SK-N-MC (cell line): ENCODE results near the gene KIF1A.

ENCODE experiments used
- DNase-seq: peaks from one replicate; pipeline ENCODE4 v3.0.0-alpha.2; 2011; ENCODE audit warnings: low read depth, low spot score
- H3K27ac ChIP-seq: fragments of 200-600 bp; sonication (generic); 2 replicates; pipeline ENCODE4 v1.5.1; 2016; ENCODE audit warnings: mixed run types
- H3K36me3 ChIP-seq: fragments of 200-600 bp; sonication (generic); 2 replicates; pipeline ENCODE4 v1.6.1; 2017; ENCODE audit warnings: antibody characterized with exemption, low read length, mixed read lengths; ENCODE audit not compliant: insufficient read depth
- H3K4me3 ChIP-seq: fragments of 200-600 bp; sonication (generic); 2 replicates; pipeline ENCODE4 v1.5.1; 2016
- H3K9ac ChIP-seq: fragments of 200-600 bp; sonication (generic); 2 replicates; pipeline ENCODE4 v1.8.0; 2017; ENCODE audit warnings: mixed run types, mixed read lengths; ENCODE audit not compliant: insufficient read length
- H3K9me3 ChIP-seq: fragments of 200-600 bp; sonication (generic); 2 replicates; pipeline ENCODE4 v1.6.1; 2017; ENCODE audit warnings: low read depth, mild to moderate bottlenecking, antibody characterized with exemption, low read length, moderate library complexity, mixed read lengths
- EZH2 ChIP-seq: fragments of 200-600 bp; sonication (generic); IDR thresholded peaks from one replicate; pipeline ENCODE4 v1.6.1; 2017; ENCODE audit warnings: antibody characterized with exemption
- FOXP2 ChIP-seq: optimal IDR thresholded peaks from 2 replicates; pipeline ENCODE3; 2011; ENCODE audit warnings: mild to moderate bottlenecking, moderate library complexity; ENCODE audit not compliant: insufficient read depth; ENCODE audit errors: extremely low read length, control extremely low read depth
- POLR2AphosphoS5 ChIP-seq: IDR thresholded peaks from 2 replicates; pipeline ENCODE4 v1.6.1; 2012; ENCODE audit warnings: mild to moderate bottlenecking, low read depth, low read length, borderline replicate concordance

The KIF1A gene

DNA sequence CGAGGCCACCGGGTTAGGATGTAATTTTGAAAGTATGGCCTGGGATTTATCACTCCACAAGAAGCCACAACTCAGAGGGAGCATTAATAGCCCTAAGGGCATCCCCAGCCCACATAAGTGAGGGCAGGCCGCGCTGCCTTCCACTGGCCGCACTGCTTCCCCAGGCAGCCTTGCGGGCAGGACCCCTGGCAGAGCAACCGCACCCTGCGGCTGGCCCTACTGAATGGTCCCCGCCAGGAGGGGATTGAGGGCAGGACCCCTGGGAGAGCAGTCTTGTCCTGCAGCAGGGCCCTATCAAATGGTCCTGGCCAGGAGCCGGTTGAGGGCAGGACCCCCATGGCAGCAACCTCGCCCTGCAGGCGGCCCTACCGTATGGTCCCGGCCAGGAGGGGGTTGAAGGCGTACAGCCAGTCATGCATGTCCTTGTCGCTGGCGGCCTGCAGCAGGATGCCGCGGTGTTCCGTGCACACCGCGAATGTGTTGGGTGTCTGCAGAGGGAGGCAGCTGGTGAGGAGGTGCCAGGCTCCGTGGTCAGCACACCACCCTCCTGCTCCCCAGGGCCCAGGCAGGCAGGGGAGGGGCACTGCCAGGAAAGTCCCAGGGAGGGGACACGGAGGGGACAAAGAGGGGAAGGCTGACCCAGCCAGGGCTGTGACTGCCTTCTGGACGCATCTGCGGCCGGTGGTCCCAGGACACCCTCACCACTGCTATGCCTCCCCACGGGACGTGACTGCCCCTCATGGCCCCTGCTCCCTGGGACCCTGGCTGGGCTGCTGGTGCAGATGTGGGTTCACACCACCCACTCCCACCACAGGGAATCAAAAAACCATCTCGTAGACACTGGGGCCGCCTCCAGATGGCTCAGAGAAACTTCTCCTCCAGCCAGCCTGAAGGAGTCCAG, 102.1 kb downstream of the KIF1A start:
- DNase-seq = no peak
- Histone ChIP-seq H3K4me3 (no peak overlapping the region), H3K27ac (no peak overlapping the region), H3K36me3 (no peaks in the 10 kb centered on the region), H3K9ac (no peak overlapping the region), H3K9me3 (no peaks in the 10 kb centered on the region)
- TF ChIP-seq FOXP2 (no peak), POLR2AphosphoS5 (no peak), EZH2 (no peak)

GRCh38 chr2:240717181-240717641, 102.8 kb downstream of the KIF1A start:
- Histone ChIP-seq H3K36me3 (no peaks in the 10 kb centered on the region), H3K4me3 (no peak overlapping the region), H3K9me3 (no peaks in the 10 kb centered on the region), H3K27ac (no peak overlapping the region), H3K9ac (no peak overlapping the region)
- DNase-seq = no peak
- no peak for TF ChIP-seq FOXP2
- TF ChIP-seq EZH2 = no peak
- TF ChIP-seq POLR2AphosphoS5 = no peak

DNA sequence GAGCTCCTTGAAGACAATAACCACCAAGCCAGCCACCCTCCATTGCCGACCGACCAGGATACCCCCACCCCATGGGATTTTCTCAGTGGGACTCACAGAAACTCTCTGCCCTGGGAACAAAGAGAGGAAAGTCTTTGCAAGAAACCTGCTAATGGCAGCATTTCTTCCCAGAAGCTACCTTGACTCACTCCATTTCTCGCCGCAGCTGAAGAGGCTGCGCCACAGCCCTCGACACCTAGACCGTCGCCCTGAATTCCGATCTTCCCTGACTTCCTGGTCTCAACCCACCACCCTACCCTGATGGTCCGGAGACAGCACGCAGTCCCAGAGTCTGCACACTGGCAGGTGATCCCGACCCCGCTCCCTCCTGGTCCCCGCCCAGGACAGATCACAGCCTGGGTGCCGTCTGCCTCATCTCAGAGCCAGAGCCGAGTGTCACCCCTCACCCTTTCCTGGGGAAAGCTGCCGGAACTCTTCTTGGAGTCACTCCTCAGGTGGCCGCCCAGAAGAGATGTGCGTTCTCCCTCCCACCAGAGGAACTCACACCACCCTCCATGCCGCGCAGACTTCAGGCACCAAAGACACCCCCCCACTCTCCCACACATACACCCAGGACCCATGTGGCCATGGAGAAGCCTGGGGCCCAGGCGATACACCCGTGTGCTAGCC, 103.8 kb downstream of the KIF1A start:
- no peak for DNase-seq
- Histone ChIP-seq H3K9ac (no peak overlapping the region), H3K27ac (no peak overlapping the region), H3K36me3 (no peaks in the 10 kb centered on the region), H3K9me3 (no peaks in the 10 kb centered on the region), H3K4me3 (no peak overlapping the region)
- TF ChIP-seq POLR2AphosphoS5 (no peak), EZH2 (no peak), FOXP2 (no peak)

DNA sequence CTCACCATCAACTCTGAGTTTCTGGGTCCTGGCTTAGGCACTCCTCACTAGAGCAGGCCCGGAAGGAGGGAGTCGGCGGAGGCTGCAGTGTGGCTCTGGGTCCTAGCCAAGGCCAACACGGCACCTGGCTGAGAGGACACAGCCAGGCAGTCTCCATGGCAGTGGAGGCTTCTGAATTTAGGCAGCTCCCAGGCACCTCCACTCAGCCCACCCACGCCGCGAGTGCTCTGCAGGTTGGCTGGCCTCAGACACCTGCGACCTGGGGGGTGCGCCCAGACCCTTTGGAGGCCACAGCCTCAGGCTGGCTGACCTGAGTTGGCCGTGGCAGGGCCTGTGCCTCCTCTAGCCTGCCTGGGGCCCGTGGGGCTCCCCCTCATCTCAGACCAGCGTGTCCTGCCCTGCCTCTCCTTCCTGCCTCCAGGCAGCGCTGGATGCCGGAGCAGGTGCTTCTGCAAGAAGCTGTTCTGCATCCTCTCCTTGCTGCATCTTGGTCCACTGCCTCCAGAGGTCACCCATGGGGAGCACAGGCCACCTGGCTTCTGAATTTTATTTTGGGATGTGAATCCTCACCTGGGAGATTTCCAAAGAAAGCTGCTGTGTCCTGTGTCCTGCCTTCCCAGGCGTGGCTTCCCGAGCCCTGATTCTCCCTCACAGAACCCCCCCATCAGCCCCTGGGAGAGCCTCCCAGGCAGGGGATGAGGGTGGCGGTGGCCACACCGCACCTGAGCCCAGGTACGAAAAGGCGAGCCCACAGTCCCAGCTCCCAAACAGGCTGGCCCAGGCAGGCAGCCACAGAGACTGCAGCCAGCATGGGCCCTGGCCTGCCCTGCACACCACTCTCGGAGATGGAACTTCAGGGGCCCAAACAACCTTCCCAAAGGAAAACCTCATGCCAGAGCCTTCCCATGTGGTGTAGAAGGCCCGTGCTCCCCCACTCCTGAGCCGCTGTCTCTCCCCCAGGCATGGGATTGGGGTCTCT, 105.0 kb downstream of the KIF1A start:
- H3K4me3 ChIP-seq = no peak overlapping the region
- no peak for DNase-seq

DNA sequence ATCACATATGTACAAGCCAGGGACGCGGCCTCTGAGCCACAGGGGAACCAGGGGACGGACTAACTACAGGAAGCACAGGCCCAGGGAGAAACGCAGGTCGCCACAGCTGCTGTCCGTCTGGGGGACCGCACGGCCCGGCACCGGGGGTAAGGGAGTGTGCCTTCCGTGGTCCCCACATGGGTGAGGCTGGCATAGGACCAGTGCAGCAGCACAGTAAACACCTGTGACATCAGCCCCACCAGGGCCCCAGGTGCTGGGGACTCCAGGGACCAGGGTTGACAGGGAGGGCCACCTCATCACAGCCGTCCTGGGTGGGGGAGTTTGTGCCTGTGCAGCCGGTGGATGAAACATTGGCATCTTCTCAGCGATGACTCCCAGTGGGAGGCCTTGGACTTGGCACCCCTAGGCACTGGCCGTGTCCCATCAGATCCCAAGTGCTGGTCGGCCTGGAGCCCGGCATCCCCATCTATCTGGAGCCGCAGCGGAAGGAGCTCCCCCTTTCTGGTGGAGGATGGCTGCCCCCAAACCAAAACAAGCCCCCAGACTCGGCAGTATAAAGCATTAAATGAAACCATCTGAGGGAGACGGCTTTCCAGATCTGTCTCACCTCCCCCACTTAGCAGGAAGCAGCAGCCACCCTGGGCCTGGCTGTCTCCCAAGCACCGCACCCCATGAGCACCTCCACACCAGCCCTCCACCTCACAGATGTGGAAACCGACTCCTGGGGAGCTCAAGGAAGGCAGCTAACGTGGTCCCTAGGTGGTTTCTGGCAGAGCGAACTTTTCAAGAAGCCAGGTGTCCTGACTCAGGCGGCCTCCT, 105.9 kb downstream of the KIF1A start:
- Histone ChIP-seq H3K27ac (no peak overlapping the region), H3K36me3 (no peaks in the 10 kb centered on the region), H3K4me3 (no peak overlapping the region), H3K9me3 (no peaks in the 10 kb centered on the region), H3K9ac (no peak overlapping the region)
- DNase-seq = no peak
- no peak for TF ChIP-seq POLR2AphosphoS5
- no peak for TF ChIP-seq EZH2
- no peak for TF ChIP-seq FOXP2

More for the DNA sequence above, 105.0 kb downstream of the KIF1A start:
- no peak overlapping the region for H3K27ac ChIP-seq
- TF ChIP-seq POLR2AphosphoS5 = no peak
- no peak for TF ChIP-seq FOXP2
- TF ChIP-seq EZH2 = no peak
- no peaks in the 10 kb centered on the region for H3K36me3 ChIP-seq
- H3K9ac ChIP-seq = no peak overlapping the region
- H3K9me3 ChIP-seq = no peaks in the 10 kb centered on the region

DNA sequence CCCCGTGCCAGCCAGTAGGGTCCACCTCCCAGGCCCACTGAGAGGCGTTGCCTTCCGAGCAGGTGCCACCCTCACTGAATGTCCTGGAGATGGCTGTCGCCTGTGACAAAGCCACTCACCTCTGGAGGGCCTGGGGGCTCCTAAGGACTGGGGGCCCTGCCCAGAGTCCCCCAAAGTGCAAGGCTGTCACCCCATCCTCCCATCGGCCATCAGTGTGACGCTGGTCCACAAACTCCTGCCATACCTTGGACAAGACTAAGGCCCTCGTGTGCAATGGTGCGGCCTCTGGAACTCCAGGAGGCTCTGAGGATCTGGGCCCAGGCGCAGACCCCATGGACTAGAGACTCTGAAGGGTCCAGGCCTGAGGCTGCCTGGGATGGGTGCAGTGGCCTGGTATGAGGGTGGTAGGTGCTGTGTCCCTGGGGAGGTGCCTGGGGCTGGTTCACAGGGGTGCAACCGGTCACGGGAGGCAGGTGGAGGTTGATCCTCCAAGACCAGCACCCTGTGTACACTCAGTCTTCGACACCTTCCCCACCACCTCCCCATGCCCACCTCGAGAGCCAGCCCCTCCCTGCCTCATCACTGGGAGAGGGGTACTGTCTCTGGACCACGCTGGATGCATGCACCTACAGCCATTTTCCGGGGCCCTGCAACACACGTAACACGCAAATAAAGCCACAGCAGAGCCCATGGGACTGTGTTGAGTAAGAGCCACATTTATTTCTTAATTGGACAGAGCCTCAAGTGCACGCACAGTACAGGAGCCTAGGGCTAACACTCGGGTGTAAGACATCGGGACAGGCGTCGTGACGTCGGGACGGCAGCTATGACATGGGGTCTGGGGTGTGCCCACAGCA, 106.7 kb downstream of the KIF1A start:
- Histone ChIP-seq H3K9ac (no peak overlapping the region), H3K4me3 (no peak overlapping the region), H3K9me3 (no peaks in the 10 kb centered on the region), H3K27ac (no peak overlapping the region), H3K36me3 (no peaks in the 10 kb centered on the region)
- DNase-seq = no peak
- TF ChIP-seq FOXP2 (no peak), POLR2AphosphoS5 (no peak), EZH2 (no peak)

DNA sequence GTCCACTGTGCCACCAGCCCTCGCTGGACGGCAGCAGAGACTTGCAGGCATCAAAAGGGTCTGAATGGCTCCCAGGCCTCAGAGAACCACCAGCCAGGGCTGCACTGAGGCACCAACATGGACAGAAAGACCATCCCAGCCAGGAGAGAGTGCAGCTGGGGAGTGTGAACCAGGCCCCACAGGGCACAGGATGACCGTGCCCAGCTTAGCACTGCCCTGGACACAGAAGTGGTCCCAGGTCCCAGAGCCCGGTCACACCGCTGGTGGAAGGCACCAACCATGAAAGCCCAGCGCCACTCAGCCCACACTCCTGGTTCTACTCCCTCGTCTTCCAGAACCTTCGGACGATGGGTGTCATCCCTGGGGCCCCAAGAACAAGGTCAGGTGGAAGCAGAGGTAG, 107.9 kb downstream of the KIF1A start:
- Histone ChIP-seq H3K27ac (no peak overlapping the region), H3K36me3 (no peaks in the 10 kb centered on the region), H3K4me3 (no peak overlapping the region), H3K9ac (no peak overlapping the region), H3K9me3 (no peaks in the 10 kb centered on the region)
- no peak for DNase-seq
- no peak for TF ChIP-seq EZH2
- TF ChIP-seq POLR2AphosphoS5 = no peak
- no peak for TF ChIP-seq FOXP2
